H1 (cell line): ENCODE measurements around the gene TBC1D22B. TPM values are rescaled to one million over a fixed set of nuclear protein-coding genes. Genes with fewer than 3 reads are reported as not detected.

Experiments
- CTBP2 ChIP-seq: IDR thresholded peaks from 2 replicates; pipeline ENCODE4 v1.7.0; 2011; ENCODE audit warnings: borderline replicate concordance, mild to moderate bottlenecking, moderate library complexity, mixed read lengths, low read length; ENCODE audit not compliant: insufficient read depth, insufficient read length
- SP4 ChIP-seq: IDR thresholded peaks from 2 replicates; pipeline ENCODE4 v1.6.1; 2012; ENCODE audit warnings: low read length, inconsistent platforms
- polyA plus RNA-seq, 7 experiments: library from polyadenylated mRNA; depleted of rRNA in 3 of 7; stranded (reverse) in 5 of 7; unstranded in 2 of 7; fragments of >200 nt in 5 of 7; fragments of 200-250 nt in 2 of 7; gene quantifications; 1 replicate in 5 of 7; 2 replicates in 1 of 7; 4 replicates in 1 of 7; pipeline versions ENCODE4 v1.2.1 to v1.2.3, GENCODE V29; 2011 to 2013; ENCODE audit warnings: missing spikeins in 2 of 7, mixed read lengths in 2 of 7
- total RNA-seq: library from RNA; stranded (reverse); fragmentation: NEBNext Ultra II Directional; extraction: Animal tissue kit (Norgen Biotek cat#: 25700); gene quantifications from 2 replicates; pipeline ENCODE4 v1.2.1, GENCODE V29; 2021
- TF ChIP-seq, protein P1 (sequence below): IDR thresholded peaks from 2 replicates; pipeline ENCODE4 v1.6.1; 2012; ENCODE audit warnings: inconsistent platforms

The TBC1D22B gene
- total and polyA plus RNA-seq, 2 of the 8 experiments (the other 6 are each of a cell fraction or from before 2014, with no cell fraction given): 10.1 to 17.4 TPM

GRCh38 chr6:37357288-37357687 lies 99.7 kb downstream of the TBC1D22B start (continued):
- TF ChIP-seq, protein P1, sequence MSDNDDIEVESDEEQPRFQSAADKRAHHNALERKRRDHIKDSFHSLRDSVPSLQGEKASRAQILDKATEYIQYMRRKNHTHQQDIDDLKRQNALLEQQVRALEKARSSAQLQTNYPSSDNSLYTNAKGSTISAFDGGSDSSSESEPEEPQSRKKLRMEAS: no peak
- TF ChIP-seq SP4: no peak
- TF ChIP-seq CTBP2: no peak
